Germinal center (tissue), 1 donor: ENCODE data around the gene COL24A1.
"Not testable (repeated sequence)": the region's sequence is repeated elsewhere in the genome, so short reads cannot be mapped to it uniquely, and the experiment has no call there.

Experiments used
- DNase-seq: peaks from one replicate; pipeline ENCODE4 v3.0.0; 2012; ENCODE audit warnings: mixed read lengths, low spot score

Gene COL24A1

DNA sequence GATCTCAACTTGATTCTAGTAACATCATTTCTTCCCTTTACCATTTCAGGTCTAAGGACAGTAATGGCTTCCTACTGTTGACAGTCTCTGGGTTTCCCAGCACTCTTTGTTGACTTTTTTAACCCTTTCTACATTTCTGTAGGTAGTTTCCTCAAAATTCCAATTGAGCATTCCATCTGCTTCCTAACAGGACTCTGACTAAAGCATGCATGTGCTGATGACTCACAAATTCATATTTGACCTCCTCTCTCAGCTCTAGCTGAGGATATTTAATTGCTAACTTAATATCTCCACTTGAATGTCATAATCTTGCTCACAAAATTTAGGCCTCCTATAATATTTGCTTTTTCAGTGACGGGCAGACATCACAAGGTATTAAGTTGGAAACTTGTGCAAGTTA lies 355.1 kb downstream of the COL24A1 start:
- DNase-seq = no peak

DNA sequence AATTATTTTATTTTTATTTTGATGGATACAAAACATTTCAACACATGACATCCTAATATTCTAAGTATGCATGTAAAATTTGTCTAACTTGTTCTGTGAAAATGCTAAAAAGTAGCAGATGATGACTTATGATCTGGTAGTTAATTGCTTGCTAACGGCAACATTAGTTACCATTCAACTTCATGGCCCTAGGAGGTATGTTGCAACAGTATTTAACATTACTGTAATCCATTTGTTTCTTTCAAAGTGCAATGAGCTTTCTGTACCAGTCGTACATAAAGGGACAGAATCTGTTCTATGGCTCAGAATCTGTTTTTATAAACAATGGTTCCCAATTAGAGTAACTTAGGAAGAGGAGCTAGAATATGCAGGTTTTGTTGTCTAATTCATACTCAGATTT lies 356.8 kb downstream of the COL24A1 start:
- DNase-seq = no peak

GRCh38 chr1:85798419-85798818 lies 358.2 kb downstream of the COL24A1 start:
- DNase-seq = no peak

GRCh38 chr1:85777021-85777420 lies 379.6 kb downstream of the COL24A1 start:
- not testable (repeated sequence) for DNase-seq

DNA sequence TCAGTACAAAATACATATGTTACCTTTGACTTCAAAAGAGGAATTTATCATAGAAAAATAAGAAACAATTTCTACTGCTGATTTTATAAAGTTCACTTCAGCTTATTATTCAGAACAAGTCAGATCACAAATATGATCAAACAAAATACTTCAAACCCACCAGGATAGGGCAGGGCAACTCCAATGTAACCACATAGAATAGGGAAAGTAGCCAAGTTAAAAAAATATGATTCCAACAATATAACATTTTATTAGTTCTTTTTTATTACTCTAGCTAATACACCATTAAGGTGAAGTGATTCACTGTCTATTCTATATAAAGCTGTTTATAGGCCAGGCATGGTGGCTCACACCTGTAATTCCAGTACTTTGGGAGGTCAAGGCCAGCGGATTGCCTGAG lies 393.8 kb downstream of the COL24A1 start:
- DNase-seq = no peak

GRCh38 chr1:85756864-85757263 lies 399.7 kb downstream of the COL24A1 start:
- DNase-seq = no peak

DNA sequence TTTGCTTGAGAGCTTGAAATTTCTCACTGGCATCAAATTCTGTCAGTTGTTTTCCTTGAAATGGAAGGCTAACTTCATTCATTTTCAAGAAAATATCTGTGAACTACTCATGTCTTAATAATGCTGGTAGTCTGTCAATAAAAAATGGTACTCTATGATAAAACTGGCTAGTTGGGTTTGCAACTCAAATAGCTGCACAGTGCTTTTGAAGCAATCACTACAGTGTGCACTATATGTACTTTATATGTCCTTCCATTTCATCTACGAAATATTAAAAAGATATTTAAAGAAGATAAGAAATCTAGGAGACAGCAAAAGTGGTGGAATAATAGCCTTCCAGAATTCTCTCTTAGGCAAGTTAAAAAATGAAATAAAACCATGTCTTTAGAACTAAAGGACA lies 408.5 kb downstream of the COL24A1 start:
- DNase-seq = no peak

- DNase-seq = no peak
Observed at GRCh38 chr1:85746777-85747176, 409.8 kb downstream of the COL24A1 start.

DNA sequence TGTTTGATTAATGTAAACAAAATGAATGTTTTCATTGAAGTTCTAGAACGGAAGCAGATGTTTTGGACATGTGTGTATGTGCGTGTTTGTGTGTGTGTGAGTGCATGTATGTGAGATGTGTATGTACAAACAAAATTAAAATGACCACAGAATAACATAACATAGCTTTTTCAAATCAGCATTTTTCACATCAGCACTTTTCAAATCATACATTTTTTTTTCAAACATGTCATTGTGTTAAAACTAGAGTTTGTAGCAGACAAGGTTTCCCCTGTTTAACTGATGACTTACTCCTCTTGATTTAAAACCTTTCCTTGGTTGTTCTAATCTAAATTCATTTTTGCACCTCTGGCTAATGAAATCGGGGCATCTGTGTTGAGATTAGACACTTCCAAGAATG lies 412.8 kb downstream of the COL24A1 start:
- DNase-seq = no peak

DNA sequence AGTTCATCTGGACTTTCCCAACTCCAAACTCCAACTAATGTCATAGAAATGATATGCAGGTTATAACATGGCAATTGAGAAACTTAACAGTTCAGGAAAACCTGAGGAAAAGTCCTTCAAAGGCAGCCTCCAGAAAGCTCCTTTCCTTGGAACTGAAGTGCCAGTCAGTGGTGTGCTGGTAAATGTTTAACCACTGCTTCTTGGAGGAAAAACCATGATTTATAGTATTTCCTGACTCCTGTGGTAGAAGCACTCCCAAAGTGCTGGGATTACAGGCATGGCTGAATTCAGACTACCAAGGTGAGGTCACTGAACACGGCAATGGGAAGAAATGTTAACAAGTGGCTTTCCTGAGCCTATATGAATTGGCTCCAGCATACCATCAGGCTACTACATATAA lies 421.6 kb downstream of the COL24A1 start:
- DNase-seq = no peak

DNA sequence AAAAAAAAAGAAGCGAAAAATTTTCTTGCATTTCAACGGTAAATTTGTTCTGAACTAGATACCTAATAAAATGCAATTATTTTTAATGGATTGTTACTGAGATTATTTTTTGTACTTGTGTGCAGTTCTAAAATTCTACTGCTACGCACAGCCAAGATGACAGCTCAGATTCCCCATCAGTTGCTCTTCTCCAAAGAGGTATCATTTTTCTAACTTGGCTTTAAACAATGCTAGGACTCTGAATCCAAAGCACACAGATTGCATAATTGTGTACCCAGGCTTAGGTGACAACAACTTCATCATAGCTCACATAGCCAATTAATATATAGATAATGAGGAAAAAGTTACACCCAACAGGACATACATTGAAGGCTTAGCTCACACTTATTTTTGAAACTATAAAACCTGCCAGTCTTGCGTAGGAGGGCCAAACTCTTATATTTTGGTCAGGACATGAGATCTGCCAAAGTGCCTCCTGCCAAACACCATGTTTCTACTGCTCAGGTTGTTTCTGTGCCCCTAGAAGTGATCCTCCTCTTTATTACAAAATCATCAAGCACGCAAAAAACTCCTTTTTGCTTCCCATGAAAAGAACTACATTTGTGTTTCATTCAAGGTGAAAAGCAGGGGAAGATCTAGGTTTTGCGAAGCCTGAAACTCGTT lies 437.8 kb downstream of the COL24A1 start:
- DNase-seq = no peak

GRCh38 chr1:85714418-85715114 lies 442.0 kb downstream of the COL24A1 start:
- DNase-seq = not testable (repeated sequence)

DNA sequence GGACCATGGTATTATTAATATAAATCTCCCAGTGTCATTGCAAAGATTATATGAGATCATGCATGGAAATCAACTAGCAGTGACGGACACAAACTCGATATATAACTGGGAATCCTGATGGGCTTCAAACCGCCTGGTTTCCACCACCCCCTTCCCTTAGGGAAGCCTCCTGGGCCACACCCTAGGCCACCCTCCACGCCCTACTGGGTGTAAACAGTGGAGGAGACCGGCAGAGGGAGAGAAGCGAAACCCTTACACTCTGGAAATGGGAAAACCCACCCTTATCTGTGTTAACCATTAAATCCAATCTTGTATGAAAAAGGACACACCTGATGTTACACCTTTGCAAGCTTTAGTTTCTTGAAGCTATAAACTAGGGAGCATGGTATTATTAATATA lies 447.7 kb downstream of the COL24A1 start:
- no peak for DNase-seq

GRCh38 chr1:85707990-85708828 lies 448.4 kb downstream of the COL24A1 start, which contains the start of gene ZNHIT6:
Gene ZNHIT6 (minus strand): TSS chr1:85708433. CDS start chr1:85708284, 149 bp downstream.
- DNase-seq = peak; percentile 75

- DNase-seq = no peak
Observed at GRCh38 chr1:85707267-85707989, 449.1 kb downstream of the COL24A1 start.

GRCh38 chr1:85705940-85706339 lies 450.6 kb downstream of the COL24A1 start:
- no peak for DNase-seq

DNA sequence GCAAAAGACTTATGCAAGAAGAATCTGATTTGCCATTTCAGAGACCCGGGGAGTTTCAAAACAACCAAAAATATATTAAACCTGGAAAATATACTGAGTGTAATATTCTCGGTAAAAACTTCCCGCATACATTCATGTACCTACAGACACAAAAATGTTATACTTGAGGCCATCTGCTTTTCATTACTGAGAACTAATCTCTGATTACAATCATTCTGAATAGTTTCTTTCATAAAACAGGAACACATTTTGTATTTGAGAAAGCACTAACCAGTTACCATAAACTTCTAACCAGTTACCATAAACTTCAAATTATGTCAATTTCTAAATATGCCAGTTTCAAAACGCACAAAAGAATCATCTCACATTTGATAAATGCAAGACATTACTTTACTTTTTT lies 456.1 kb downstream of the COL24A1 start:
- no peak for DNase-seq

- no peak for DNase-seq
Observed at GRCh38 chr1:85697895-85698294, 458.7 kb downstream of the COL24A1 start.

DNA sequence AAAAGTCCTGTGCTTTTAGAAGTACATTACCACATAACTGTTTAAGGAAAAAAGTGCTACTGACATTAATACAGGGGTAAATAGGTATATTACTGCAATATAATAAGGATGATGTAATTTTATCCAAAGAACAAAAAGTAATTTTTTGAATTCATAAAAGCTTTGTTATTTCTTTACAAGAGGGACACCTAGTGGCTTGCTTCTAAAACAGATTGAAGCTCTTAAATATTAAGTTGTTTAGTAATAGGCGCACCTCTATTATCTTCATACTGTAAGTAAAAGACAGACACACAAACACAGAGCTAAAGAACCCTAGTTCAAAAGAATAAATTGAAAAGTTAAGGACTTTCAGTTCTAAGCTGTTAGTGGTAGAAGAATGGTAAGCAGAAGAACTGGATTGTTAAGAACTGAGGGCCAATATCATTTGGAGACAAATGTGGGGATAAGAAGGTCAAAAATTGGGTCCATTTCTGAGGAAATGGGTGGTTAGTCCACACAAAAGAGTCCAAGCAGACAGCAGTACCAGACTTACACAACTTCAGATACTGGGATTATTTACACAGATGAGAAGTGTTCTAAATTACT lies 463.8 kb downstream of the COL24A1 start:
- no peak for DNase-seq

GRCh38 chr1:85689775-85690404 lies 466.7 kb downstream of the COL24A1 start:
- DNase-seq = no peak

GRCh38 chr1:85683292-85684025 lies 473.1 kb downstream of the COL24A1 start:
- no peak for DNase-seq
